Esophagus muscularis mucosa (tissue), 4 donors: ENCODE data around the gene PKP4.

Source experiments
- EP300 ChIP-seq: sonication (generic); formaldehyde crosslinking; IDR thresholded peaks from one replicate; pipeline ENCODE4 v1.6.1; 2017; ENCODE audit warnings: antibody characterized with exemption
- POLR2A ChIP-seq: fragments of 450-650 bp; IDR thresholded peaks from one replicate; pipeline ENCODE4 v1.6.1; 2017; ENCODE audit warnings: antibody characterized with exemption, moderate library complexity, mild to moderate bottlenecking, low read depth
- TF ChIP-seq, protein P1 (sequence below), 3 experiments: fragments of 200-600 bp in 2 of 3; fragments of 450-650 bp in 1 of 3; sonication (generic) in 2 of 3; IDR thresholded peaks; one replicate each; pipeline ENCODE4 v1.5.1; 2017 to 2019; ENCODE audit warnings: antibody characterized with exemption in 3 of 3, mild to moderate bottlenecking in 2 of 3, moderate library complexity in 1 of 3

DNA sequence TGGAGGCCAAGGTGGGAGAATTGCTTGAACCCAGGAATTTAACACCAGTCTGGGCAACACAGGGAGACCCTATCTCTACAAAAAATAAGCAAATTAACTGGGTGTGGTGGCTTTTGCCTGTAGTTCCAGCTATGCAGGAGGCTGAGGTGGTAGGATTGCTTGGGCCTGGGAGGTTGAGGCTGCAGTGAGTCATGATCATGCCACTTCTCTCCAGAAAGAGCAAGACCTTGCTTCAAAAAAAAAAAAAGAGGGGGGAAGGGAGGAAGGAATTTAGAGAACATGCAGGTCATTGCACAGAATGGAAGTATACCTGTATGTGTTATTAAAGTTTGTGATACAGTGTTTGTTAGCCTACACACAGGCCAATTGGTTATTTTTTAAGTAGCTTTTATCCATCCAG, 25.8 kb downstream of the PKP4 start:
- TF ChIP-seq EP300, result no peak
- TF ChIP-seq, protein P1, sequence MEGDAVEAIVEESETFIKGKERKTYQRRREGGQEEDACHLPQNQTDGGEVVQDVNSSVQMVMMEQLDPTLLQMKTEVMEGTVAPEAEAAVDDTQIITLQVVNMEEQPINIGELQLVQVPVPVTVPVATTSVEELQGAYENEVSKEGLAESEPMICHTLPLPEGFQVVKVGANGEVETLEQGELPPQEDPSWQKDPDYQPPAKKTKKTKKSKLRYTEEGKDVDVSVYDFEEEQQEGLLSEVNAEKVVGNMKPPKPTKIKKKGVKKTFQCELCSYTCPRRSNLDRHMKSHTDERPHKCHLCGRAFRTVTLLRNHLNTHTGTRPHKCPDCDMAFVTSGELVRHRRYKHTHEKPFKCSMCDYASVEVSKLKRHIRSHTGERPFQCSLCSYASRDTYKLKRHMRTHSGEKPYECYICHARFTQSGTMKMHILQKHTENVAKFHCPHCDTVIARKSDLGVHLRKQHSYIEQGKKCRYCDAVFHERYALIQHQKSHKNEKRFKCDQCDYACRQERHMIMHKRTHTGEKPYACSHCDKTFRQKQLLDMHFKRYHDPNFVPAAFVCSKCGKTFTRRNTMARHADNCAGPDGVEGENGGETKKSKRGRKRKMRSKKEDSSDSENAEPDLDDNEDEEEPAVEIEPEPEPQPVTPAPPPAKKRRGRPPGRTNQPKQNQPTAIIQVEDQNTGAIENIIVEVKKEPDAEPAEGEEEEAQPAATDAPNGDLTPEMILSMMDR (IDR thresholded peaks at IDR 0.05), result no peak
- TF ChIP-seq POLR2A, result no peak
